ENCODE measurements around the gene INTS3. TPM values are rescaled to one million over a fixed set of nuclear protein-coding genes. Genes with fewer than 3 reads are reported as not detected.

Gene INTS3
- total and polyA plus RNA-seq, 10 of the 15 experiments (the other 5 are each of a cell fraction or from before 2014, with no cell fraction given): 12.6 to 87.4 (median 30.8) TPM

DNA sequence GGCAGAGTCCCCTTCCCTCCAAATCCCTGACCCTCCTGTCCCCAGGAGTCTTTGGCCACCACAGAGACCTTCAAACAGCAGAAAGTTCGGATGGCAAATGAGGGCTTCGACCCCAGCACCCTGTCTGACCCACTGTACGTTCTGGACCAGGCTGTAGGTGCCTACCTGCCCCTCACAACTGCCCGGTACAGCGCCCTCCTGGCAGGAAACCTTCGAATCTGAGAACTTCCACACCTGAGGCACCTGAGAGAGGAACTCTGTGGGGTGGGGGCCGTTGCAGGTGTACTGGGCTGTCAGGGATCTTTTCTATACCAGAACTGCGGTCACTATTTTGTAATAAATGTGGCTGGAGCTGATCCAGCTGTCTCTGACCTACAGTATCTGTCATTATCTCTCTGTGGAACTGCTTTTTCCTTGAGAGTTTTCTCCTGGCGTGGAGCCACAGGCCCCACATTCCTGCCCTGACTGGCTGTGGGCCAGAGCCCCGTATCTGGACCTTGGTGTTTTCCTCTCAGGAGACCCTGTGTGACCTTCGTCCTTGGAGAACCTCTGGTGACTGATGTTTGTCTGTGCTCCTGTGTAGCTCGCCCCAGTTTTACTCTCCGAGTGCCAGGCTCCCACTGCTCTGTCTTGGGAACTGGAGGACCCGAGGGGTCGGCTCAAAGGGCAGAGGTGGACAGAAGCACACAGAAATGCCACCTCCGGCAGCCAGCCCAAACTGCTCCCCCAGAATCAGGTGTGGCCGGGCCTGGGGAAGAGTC lies 52.1 kb downstream of the INTS3 start (continued):
- TF ChIP-seq CBFB (IDR thresholded peaks at IDR 0.05; ENCODE audit: low read depth) (no peak), RBBP5 (conservative IDR thresholded peaks at IDR 0.05) (no peak), SMAD1 (IDR thresholded peaks at IDR 0.05; ENCODE audit: low read depth, partially characterized antibody) (no peak), RCOR1 (conservative IDR thresholded peaks at IDR 0.05; ENCODE audit: low read depth, low read length) (no peak), ZNF207 (IDR thresholded peaks at IDR 0.05; ENCODE audit: borderline replicate concordance) (no peak), NKRF (conservative IDR thresholded peaks at IDR 0.05) (no peak), CEBPB (IDR thresholded peaks at IDR 0.05; ENCODE audit: borderline replicate concordance in 1 of 2, low read depth in 2 of 2, low read length in 2 of 2) (no peak), ZNF217 (IDR thresholded peaks at IDR 0.05) (no peak)
- TF ChIP-seq, protein P1, sequence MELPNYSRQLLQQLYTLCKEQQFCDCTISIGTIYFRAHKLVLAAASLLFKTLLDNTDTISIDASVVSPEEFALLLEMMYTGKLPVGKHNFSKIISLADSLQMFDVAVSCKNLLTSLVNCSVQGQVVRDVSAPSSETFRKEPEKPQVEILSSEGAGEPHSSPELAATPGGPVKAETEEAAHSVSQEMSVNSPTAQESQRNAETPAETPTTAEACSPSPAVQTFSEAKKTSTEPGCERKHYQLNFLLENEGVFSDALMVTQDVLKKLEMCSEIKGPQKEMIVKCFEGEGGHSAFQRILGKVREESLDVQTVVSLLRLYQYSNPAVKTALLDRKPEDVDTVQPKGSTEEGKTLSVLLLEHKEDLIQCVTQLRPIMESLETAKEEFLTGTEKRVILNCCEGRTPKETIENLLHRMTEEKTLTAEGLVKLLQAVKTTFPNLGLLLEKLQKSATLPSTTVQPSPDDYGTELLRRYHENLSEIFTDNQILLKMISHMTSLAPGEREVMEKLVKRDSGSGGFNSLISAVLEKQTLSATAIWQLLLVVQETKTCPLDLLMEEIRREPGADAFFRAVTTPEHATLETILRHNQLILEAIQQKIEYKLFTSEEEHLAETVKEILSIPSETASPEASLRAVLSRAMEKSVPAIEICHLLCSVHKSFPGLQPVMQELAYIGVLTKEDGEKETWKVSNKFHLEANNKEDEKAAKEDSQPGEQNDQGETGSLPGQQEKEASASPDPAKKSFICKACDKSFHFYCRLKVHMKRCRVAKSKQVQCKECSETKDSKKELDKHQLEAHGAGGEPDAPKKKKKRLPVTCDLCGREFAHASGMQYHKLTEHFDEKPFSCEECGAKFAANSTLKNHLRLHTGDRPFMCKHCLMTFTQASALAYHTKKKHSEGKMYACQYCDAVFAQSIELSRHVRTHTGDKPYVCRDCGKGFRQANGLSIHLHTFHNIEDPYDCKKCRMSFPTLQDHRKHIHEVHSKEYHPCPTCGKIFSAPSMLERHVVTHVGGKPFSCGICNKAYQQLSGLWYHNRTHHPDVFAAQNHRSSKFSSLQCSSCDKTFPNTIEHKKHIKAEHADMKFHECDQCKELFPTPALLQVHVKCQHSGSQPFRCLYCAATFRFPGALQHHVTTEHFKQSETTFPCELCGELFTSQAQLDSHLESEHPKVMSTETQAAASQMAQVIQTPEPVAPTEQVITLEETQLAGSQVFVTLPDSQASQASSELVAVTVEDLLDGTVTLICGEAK (IDR thresholded peaks at IDR 0.05; ENCODE audit: borderline replicate concordance): no peak

All from GM12878 (cell line).